MCF 10A (cell line): Measurements from ENCODE around the gene ADISSP. TPM values are rescaled to one million over a fixed set of nuclear protein-coding genes. Genes with fewer than 3 reads are reported as not detected.

Experiments
- BruUV-seq: library from RNA; stranded (reverse); fragments of 400-500 nt; replicated peaks from 2 replicates; lab custom pipeline; 2021; lab: Mats Ljungman, UMichigan
- CTCF ChIA-PET: fragments of 300-600 bp; sonication (Branson Sonifier 250); formaldehyde crosslinking; extraction: SDS; loops from one replicate; lab custom pipeline; 2021; ENCODE audit warnings: antibody characterized with exemption, inconsistent platforms; lab: Yijun Ruan, JAX
- POLR2A ChIA-PET: fragments of 300-600, 350-650 bp; sonication (Branson Sonifier 250); formaldehyde crosslinking; extraction: SDS; loops from one replicate; lab custom pipeline; 2020; ENCODE audit warnings: antibody characterized with exemption, inconsistent platforms; lab: Yijun Ruan, JAX
- DNase-seq: peaks from one replicate; pipeline ENCODE4 v3.0.0-alpha.2; 2018; ENCODE audit not compliant: unreplicated experiment
- H3K27ac Mint-ChIP-seq: one replicate; pipeline ENCODE4 v1.8.0; 2022; ENCODE audit warnings: mild to moderate bottlenecking, low read depth, mixed read lengths; ENCODE audit not compliant: unreplicated experiment
- H3K27me3 Mint-ChIP-seq: one replicate; pipeline ENCODE4 v1.8.0; 2022; ENCODE audit warnings: mixed read lengths; ENCODE audit not compliant: insufficient read depth, unreplicated experiment
- H3K36me3 Mint-ChIP-seq: one replicate; pipeline ENCODE4 v1.8.0; 2022; ENCODE audit warnings: mild to moderate bottlenecking, moderate library complexity, mixed read lengths; ENCODE audit not compliant: insufficient read depth, unreplicated experiment
- H3K4me1 Mint-ChIP-seq: one replicate; pipeline ENCODE4 v1.8.0; 2022; ENCODE audit warnings: mixed read lengths; ENCODE audit not compliant: insufficient read depth, unreplicated experiment
- H3K4me3 Mint-ChIP-seq: one replicate; pipeline ENCODE4 v1.8.0; 2022; ENCODE audit warnings: mild to moderate bottlenecking, moderate library complexity, mixed read lengths; ENCODE audit not compliant: unreplicated experiment
- H3K9me3 Mint-ChIP-seq: one replicate; pipeline ENCODE4 v1.8.0; 2022; ENCODE audit warnings: mixed read lengths; ENCODE audit not compliant: unreplicated experiment
- intact Hi-C: fragments of 100-400 bp; cut with micrococcal nuclease; formaldehyde crosslinking; loops from 2 replicates; pipeline ENCODE4 v1.14.1; 2022
- total RNA-seq: library from RNA; stranded (reverse); gene quantifications from 2 replicates; pipeline ENCODE4 v1.2.3, GENCODE V29; 2022
- TF ChIP-seq, protein P1 (sequence below): fragments of 200-600 bp; IDR thresholded peaks from one replicate; pipeline ENCODE4 v1.8.0; 2022; ENCODE audit warnings: antibody characterized with exemption, mild to moderate bottlenecking; ENCODE audit not compliant: unreplicated experiment

The ADISSP gene
- total RNA-seq, 1 experiment from 2014 or later: 58.8 TPM

DNA sequence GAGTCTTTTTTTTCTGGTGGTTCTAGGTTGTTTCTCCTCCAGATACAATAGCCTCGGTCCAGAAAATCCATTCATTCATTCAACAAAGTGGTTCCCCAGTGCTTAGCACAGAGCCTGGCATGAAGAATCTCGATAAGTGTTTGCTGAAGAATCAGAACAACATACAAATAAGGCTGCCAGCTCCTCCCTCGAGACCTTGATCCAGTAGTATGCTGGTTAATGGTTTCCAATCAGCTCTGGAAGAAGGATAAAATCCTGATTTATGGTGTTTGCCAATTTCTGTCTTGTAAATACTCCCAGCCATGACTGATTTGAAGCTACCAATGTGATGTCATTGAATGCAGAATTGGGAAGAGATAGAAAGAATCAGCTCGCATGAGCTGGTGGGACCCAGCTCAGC, 31.8 kb downstream of the ADISSP start:
- no peak for DNase-seq
- H3K27ac Mint-ChIP-seq: no peak overlapping the region
- peaks cover 5% of the 10 kb centered on the region for H3K36me3 Mint-ChIP-seq
- H3K27me3 Mint-ChIP-seq: no peaks in the 10 kb centered on the region
- TF ChIP-seq, protein P1, sequence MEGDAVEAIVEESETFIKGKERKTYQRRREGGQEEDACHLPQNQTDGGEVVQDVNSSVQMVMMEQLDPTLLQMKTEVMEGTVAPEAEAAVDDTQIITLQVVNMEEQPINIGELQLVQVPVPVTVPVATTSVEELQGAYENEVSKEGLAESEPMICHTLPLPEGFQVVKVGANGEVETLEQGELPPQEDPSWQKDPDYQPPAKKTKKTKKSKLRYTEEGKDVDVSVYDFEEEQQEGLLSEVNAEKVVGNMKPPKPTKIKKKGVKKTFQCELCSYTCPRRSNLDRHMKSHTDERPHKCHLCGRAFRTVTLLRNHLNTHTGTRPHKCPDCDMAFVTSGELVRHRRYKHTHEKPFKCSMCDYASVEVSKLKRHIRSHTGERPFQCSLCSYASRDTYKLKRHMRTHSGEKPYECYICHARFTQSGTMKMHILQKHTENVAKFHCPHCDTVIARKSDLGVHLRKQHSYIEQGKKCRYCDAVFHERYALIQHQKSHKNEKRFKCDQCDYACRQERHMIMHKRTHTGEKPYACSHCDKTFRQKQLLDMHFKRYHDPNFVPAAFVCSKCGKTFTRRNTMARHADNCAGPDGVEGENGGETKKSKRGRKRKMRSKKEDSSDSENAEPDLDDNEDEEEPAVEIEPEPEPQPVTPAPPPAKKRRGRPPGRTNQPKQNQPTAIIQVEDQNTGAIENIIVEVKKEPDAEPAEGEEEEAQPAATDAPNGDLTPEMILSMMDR: no peak
- BruUV-seq: no TSS peak
- ChIA-PET CTCF (interaction anchor here (0.5 to 4.5 kb wide), 2 partner anchors 25 to 61 kb away, joined by 3 to 26 read pairs; no protein-coding TSS in a partner anchor), POLR2A (no interaction called here)
- H3K9me3 Mint-ChIP-seq: no peaks in the 10 kb centered on the region
- H3K4me1 Mint-ChIP-seq: peaks cover 18% of the 10 kb centered on the region
- H3K4me3 Mint-ChIP-seq: no peak overlapping the region
- intact Hi-C loops: no loop called here

- H3K27me3 Mint-ChIP-seq: no peaks in the 10 kb centered on the region
- ChIA-PET POLR2A (no interaction called here), CTCF (interaction anchor here (0.6 to 4.5 kb wide), 4 partner anchors 9 to 58 kb away, joined by 3 to 26 read pairs (median 4); partner anchors contain the start of gene ADISSP)
- no peak for DNase-seq
- peaks cover 18% of the 10 kb centered on the region for H3K4me1 Mint-ChIP-seq
- H3K27ac Mint-ChIP-seq: no peak overlapping the region
- no TSS peak for BruUV-seq
- H3K4me3 Mint-ChIP-seq: no peak overlapping the region
- peaks cover 5% of the 10 kb centered on the region for H3K36me3 Mint-ChIP-seq
- TF ChIP-seq, protein P1: no peak
- no peaks in the 10 kb centered on the region for H3K9me3 Mint-ChIP-seq
- intact Hi-C loops: no loop called here
Observed at GRCh38 chr20:3734111-3734843, 33.3 kb downstream of the ADISSP start.

- Mint-ChIP-seq H3K4me3 (no peak overlapping the region), H3K4me1 (peaks cover 18% of the 10 kb centered on the region), H3K9me3 (no peaks in the 10 kb centered on the region), H3K27me3 (no peaks in the 10 kb centered on the region), H3K36me3 (peaks cover 5% of the 10 kb centered on the region), H3K27ac (no peak overlapping the region)
- ChIA-PET CTCF (no interaction called here), POLR2A (no interaction called here)
- intact Hi-C loops: no loop called here
- TF ChIP-seq, protein P1: no peak
- no TSS peak for BruUV-seq
- no peak for DNase-seq
Observed at GRCh38 chr20:3733119-3733995, 34.2 kb downstream of the ADISSP start.
